ENCODE measurements around the gene CHD5. TPM values are rescaled to one million over a fixed set of nuclear protein-coding genes. Genes with fewer than 3 reads are reported as not detected.

The CHD5 gene
- total RNA-seq, 1 experiment from 2014 or later: 6.1 TPM

DNA sequence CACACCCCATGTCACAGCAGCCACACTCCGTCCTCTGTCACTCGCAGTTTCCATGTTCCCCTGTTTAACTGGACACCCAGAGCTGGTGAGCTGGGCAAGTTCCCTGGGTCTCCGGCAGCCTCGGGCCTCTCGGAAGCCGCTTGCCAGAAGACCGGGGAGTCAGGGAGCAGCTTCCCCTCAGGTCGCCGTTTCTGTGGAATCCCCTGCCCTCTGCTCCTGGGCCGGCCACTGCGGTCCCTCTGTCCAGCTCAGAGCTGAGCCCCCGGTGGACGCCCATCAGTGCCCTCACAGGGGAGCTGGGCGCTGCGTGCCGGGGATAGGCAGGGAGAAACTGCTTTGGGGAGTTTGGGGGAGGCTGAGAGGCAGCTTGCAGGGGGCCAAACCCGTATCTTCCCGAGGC lies 96.7 kb downstream of the CHD5 start:
- ChIA-PET POLR2A (no interaction called here), RAD21 (ENCODE audit: low non-redundant PET in 1 of 2, low total read pairs in 2 of 2, uncharacterized antibody in 2 of 2, unreplicated experiment in 2 of 2) (no interaction called here), CTCF (no interaction called here)
- intact Hi-C loops (cut with micrococcal nuclease): no loop called here
- BruUV-seq (replicated peaks): no TSS peak
- ATAC-seq (no peak), DNase-seq (ENCODE audit: low read depth, low spot score) (no peak)
- H2AFZ ChIP-seq (ENCODE audit: low read depth, low read length, poor library complexity, severe bottlenecking): no peak overlapping the region
- no peaks in the 10 kb centered on the region for H4K20me1 ChIP-seq (ENCODE audit: insufficient read depth)
- H3K4me3 ChIP-seq (replicated peaks in 1 of 2; ENCODE audit: low read depth in 1 of 2, low read length in 2 of 2): no peak overlapping the region
- no peak for TF ChIP-seq ELF1 (IDR thresholded peaks at IDR 0.05; ENCODE audit: borderline replicate concordance, low read depth)
- TF ChIP-seq ZFX (IDR thresholded peaks at IDR 0.05): no peak
- no peak for TF ChIP-seq SRF (IDR thresholded peaks at IDR 0.05; ENCODE audit: low read depth)
- TF ChIP-seq SIN3A (IDR thresholded peaks at IDR 0.05; ENCODE audit: low read depth): no peak
- TF ChIP-seq CEBPB (IDR thresholded peaks at IDR 0.05; ENCODE audit: low read depth): no peak
- no peak for TF ChIP-seq EGR1 (IDR thresholded peaks at IDR 0.05; ENCODE audit: low read depth)
- TF ChIP-seq FOSL1 (IDR thresholded peaks at IDR 0.05; ENCODE audit: low read depth): no peak
- no peak for TF ChIP-seq TCF7L2 (IDR thresholded peaks at IDR 0.05; ENCODE audit: borderline replicate concordance, extremely low read depth, insufficient read depth, insufficient read length)
- TF ChIP-seq ZNF274 (IDR thresholded peaks at IDR 0.05; ENCODE audit: low read depth, low read length): no peak
- no peak overlapping the region for H3K27ac ChIP-seq (ENCODE audit: low read depth, low read length)
- no peaks in the 10 kb centered on the region for H3K4me1 ChIP-seq (ENCODE audit: control insufficient read depth in 1 of 2, insufficient read depth in 2 of 2, low read length in 2 of 2)
- no peaks in the 10 kb centered on the region for H3K36me3 ChIP-seq (ENCODE audit: control insufficient read depth in 1 of 2, insufficient read depth in 2 of 2, low read length in 2 of 2)
- no peak overlapping the region for H3K9ac ChIP-seq (ENCODE audit: low read length)
- H3K9me2 ChIP-seq (ENCODE audit: insufficient read depth): no peaks in the 10 kb centered on the region
- H3K4me2 ChIP-seq (ENCODE audit: low read length): no peak overlapping the region
- H3K27me3 ChIP-seq (ENCODE audit: insufficient read depth, low read length): no peaks in the 10 kb centered on the region
- no peaks in the 10 kb centered on the region for H3K9me3 ChIP-seq (ENCODE audit: control insufficient read depth in 1 of 2, insufficient read depth in 1 of 2, low read depth in 1 of 2, low read length in 2 of 2)
- H3K79me2 ChIP-seq (ENCODE audit: insufficient read depth, low read length): no peaks in the 10 kb centered on the region

DNA sequence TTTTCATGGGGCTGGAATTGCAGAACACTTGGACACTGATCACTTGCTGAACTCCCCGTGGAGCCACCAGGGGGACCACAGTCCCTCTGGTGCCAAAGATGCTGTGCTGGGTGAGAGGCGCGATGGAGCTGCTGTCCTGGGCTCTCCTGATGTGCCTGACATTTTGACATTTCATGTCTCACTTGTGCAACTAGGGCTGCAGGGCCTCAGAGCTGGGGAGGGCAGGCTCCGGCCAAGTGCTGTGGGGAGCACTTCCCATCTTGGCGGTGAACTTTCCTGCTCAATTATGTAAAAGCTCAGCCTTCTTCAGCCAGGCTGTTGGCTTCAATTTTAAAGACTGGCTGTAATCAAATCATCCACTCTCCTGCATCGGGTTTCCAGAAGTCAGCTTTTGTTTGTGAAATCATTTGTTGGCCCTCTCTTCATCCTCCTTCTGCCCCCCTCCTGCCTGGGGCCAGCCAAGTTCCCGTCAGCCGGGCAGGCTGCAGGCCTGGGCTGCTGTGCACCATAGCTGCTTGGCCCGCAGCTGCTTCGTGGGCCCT lies 97.6 kb downstream of the CHD5 start:
- H3K79me2 ChIP-seq (ENCODE audit: insufficient read depth, low read length): no peaks in the 10 kb centered on the region
- ChIA-PET CTCF (no interaction called here), POLR2A (no interaction called here), RAD21 (ENCODE audit: low non-redundant PET in 1 of 2, low total read pairs in 2 of 2, uncharacterized antibody in 2 of 2, unreplicated experiment in 2 of 2) (no interaction called here)
- H3K9ac ChIP-seq (ENCODE audit: low read length): no peak overlapping the region
- DNase-seq (ENCODE audit: low read depth, low spot score): no peak
- H3K27ac ChIP-seq (ENCODE audit: low read depth, low read length): no peak overlapping the region
- no peaks in the 10 kb centered on the region for H3K9me2 ChIP-seq (ENCODE audit: insufficient read depth)
- H2AFZ ChIP-seq (ENCODE audit: low read depth, low read length, poor library complexity, severe bottlenecking): no peak overlapping the region
- H4K20me1 ChIP-seq (ENCODE audit: insufficient read depth): no peaks in the 10 kb centered on the region
- H3K27me3 ChIP-seq (ENCODE audit: insufficient read depth, low read length): no peaks in the 10 kb centered on the region
- no peaks in the 10 kb centered on the region for H3K4me1 ChIP-seq (ENCODE audit: control insufficient read depth in 1 of 2, insufficient read depth in 2 of 2, low read length in 2 of 2)
- BruUV-seq (replicated peaks): no TSS peak
- no peaks in the 10 kb centered on the region for H3K9me3 ChIP-seq (ENCODE audit: control insufficient read depth in 1 of 2, insufficient read depth in 1 of 2, low read depth in 1 of 2, low read length in 2 of 2)
- H3K36me3 ChIP-seq (ENCODE audit: control insufficient read depth in 1 of 2, insufficient read depth in 2 of 2, low read length in 2 of 2): no peaks in the 10 kb centered on the region
- intact Hi-C loops (cut with micrococcal nuclease): no loop called here
- ATAC-seq: peak; percentile 70
- no peak overlapping the region for H3K4me3 ChIP-seq (replicated peaks in 1 of 2; ENCODE audit: low read depth in 1 of 2, low read length in 2 of 2)
- TF ChIP-seq, protein P1, sequence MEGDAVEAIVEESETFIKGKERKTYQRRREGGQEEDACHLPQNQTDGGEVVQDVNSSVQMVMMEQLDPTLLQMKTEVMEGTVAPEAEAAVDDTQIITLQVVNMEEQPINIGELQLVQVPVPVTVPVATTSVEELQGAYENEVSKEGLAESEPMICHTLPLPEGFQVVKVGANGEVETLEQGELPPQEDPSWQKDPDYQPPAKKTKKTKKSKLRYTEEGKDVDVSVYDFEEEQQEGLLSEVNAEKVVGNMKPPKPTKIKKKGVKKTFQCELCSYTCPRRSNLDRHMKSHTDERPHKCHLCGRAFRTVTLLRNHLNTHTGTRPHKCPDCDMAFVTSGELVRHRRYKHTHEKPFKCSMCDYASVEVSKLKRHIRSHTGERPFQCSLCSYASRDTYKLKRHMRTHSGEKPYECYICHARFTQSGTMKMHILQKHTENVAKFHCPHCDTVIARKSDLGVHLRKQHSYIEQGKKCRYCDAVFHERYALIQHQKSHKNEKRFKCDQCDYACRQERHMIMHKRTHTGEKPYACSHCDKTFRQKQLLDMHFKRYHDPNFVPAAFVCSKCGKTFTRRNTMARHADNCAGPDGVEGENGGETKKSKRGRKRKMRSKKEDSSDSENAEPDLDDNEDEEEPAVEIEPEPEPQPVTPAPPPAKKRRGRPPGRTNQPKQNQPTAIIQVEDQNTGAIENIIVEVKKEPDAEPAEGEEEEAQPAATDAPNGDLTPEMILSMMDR (IDR thresholded peaks at IDR 0.05 in 2 of 3, conservative IDR thresholded peaks at IDR 0.05 in 1 of 3; ENCODE audit: borderline replicate concordance in 1 of 3, insufficient read depth in 1 of 3, low read depth in 2 of 3, low read length in 2 of 3): peak; percentile 15 to 47 (median 42); a peak in 4 of 6 replicates
- TF ChIP-seq EGR1 (IDR thresholded peaks at IDR 0.05; ENCODE audit: low read depth): no peak
- no peak overlapping the region for H3K4me2 ChIP-seq (ENCODE audit: low read length)
